PC-3 (cell line): ENCODE results near the gene SEPTIN5. TPM values are rescaled to one million over a fixed set of nuclear protein-coding genes. Genes with fewer than 3 reads are reported as not detected.
A peak's percentile ranks its signal among the peaks of the same experiment; 100 is the strongest.
"Not testable (repeated sequence)": the region's sequence is repeated elsewhere in the genome, so short reads cannot be mapped to it uniquely, and the experiment has no call there.

Experiments
- ATAC-seq: fragments of 200-7000 bp; cut with Tn5 transposase; 2 replicates; pipeline ENCODE4 v1.9.1; 2020; ENCODE audit warnings: mild to moderate bottlenecking, moderate library complexity
- BruUV-seq: library from RNA; stranded (reverse); fragments of 400-500 nt; replicated peaks from 2 replicates; lab custom pipeline; 2021; lab: Mats Ljungman, UMichigan
- CTCF ChIA-PET: fragments of 300-600 bp; sonication (Branson Sonifier 250); formaldehyde crosslinking; loops from one replicate; lab custom pipeline; 2022; ENCODE audit warnings: antibody characterized with exemption; lab: Charles Lee
- POLR2A ChIA-PET: fragments of 300-600 bp; sonication (Branson Sonifier 250); formaldehyde crosslinking; loops from one replicate; lab custom pipeline; 2022; ENCODE audit warnings: antibody characterized with exemption; ENCODE audit not compliant: unreplicated experiment; lab: Charles Lee
- DNase-seq: peaks from one replicate; pipeline ENCODE4 v3.0.0-alpha.2; 2015
- H2AFZ ChIP-seq: fragments of 300-600 bp; sonication (generic); 2 replicates; pipeline ENCODE4 v1.6.0; 2016; ENCODE audit warnings: antibody characterized with exemption, low read length
- H3F3A ChIP-seq: fragments of 300-600 bp; sonication (generic); one replicate; pipeline ENCODE4 v1.6.0; 2017; ENCODE audit warnings: antibody characterized with exemption, low read length, control low read depth, mild to moderate bottlenecking; ENCODE audit not compliant: unreplicated experiment
- H3K27ac ChIP-seq: fragments of 300-600 bp; sonication (generic); 2 replicates; pipeline ENCODE4 v1.5.1; 2016; ENCODE audit warnings: mild to moderate bottlenecking, low read length
- H3K27me3 ChIP-seq: fragments of 300-600 bp; sonication (generic); 2 replicates; pipeline ENCODE4 v1.6.1; 2016; ENCODE audit warnings: low read length, mixed read lengths
- H3K36me3 ChIP-seq: fragments of 300-600 bp; sonication (generic); 2 replicates; pipeline ENCODE4 v1.6.1; 2016; ENCODE audit warnings: low read depth, mixed run types, low read length, mixed read lengths
- H3K4me1 ChIP-seq: fragments of 300-600 bp; sonication (generic); 2 replicates; pipeline ENCODE4 v1.5.1; 2016; ENCODE audit warnings: low read length; ENCODE audit not compliant: insufficient read depth
- H3K4me2 ChIP-seq: fragments of 300-600 bp; sonication (generic); 2 replicates; pipeline ENCODE4 v1.6.0; 2016; ENCODE audit warnings: low read length
- H3K4me3 ChIP-seq: fragments of 300-600 bp; sonication (generic); 2 replicates; pipeline ENCODE4 v1.5.1; 2016; ENCODE audit warnings: mild to moderate bottlenecking, low read length, mixed read lengths
- H3K79me2 ChIP-seq: fragments of 300-600 bp; sonication (generic); 2 replicates; pipeline ENCODE4 v1.6.1; 2017; ENCODE audit warnings: low read length, mixed read lengths
- H3K9ac ChIP-seq: fragments of 300-600 bp; sonication (generic); 2 replicates; pipeline ENCODE4 v1.6.0; 2016; ENCODE audit warnings: mild to moderate bottlenecking, low read length
- H3K9me2 ChIP-seq: fragments of 300-600 bp; sonication (generic); replicated peaks from 2 replicates; pipeline ENCODE4 v1.6.1; 2016; ENCODE audit warnings: mixed run types, low read length, mixed read lengths
- H3K9me3 ChIP-seq: fragments of 300-600 bp; sonication (generic); 2 replicates; pipeline ENCODE4 v1.6.1; 2016; ENCODE audit warnings: low read length, mixed read lengths
- H4K20me1 ChIP-seq: fragments of 300-600 bp; sonication (generic); 2 replicates; pipeline ENCODE4 v1.6.1; 2016; ENCODE audit warnings: low read length, mixed read lengths
- EZH2 ChIP-seq: fragments of 300-600 bp; sonication (generic); IDR thresholded peaks from one replicate; pipeline ENCODE4 v1.6.1; 2017; ENCODE audit warnings: antibody characterized with exemption, mild to moderate bottlenecking, low read length; ENCODE audit not compliant: unreplicated experiment
- EZH2phosphoT487 ChIP-seq: fragments of 300-600 bp; sonication (generic); IDR thresholded peaks from 2 replicates; pipeline ENCODE4 v1.6.1; 2018; ENCODE audit warnings: mild to moderate bottlenecking, antibody characterized with exemption, low read length, borderline replicate concordance
- intact Hi-C: fragments of 100-400 bp; cut with micrococcal nuclease; formaldehyde crosslinking; loops from 2 replicates; pipeline ENCODE4 v1.9.0; 2023
- total RNA-seq: library from RNA; depleted of rRNA; stranded (reverse); fragments of >200 nt; gene quantifications from 2 replicates; pipeline ENCODE4 v1.2.3, GENCODE V29; 2014
- TF ChIP-seq, protein P1 (sequence below): fragments of 300-600 bp; sonication (generic); conservative IDR thresholded peaks from 2 replicates; pipeline ENCODE4 v1.5.1; 2017; ENCODE audit warnings: antibody characterized with exemption, low read depth, mild to moderate bottlenecking, low read length

The SEPTIN5 gene
- total RNA-seq, 1 experiment from 2014 or later = 27.5 TPM

DNA sequence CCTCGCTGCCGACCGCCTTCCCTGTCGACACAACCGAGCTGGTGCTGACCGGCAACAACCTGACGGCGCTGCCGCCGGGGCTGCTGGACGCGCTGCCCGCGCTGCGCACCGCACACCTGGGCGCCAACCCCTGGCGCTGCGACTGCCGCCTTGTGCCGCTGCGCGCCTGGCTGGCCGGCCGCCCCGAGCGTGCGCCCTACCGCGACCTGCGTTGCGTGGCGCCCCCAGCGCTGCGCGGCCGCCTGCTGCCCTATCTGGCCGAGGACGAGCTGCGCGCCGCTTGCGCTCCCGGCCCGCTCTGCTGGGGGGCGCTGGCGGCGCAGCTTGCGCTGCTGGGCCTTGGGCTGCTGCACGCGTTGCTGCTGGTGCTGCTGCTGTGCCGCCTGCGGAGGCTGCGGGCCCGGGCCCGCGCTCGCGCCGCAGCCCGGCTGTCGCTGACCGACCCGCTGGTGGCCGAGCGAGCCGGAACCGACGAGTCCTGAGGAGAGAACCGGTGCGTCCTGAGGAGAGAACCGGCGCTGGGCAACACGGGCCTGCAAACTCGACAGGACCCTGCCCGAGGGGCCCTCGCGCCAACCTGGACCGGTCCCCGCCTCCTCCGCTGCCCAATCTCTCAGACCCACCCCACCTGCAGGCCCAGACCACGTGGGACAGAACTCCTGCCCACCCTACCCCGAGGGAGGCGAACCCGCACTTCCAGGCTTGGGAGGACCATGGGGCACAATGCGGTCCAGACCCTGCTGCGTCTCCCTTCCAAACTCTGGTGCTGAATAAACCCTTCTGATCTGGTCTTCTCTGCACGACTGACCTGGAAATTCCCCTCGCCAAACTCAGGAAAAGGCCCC is 9.9 kb downstream of the SEPTIN5 start:
- no TSS peak for BruUV-seq
- Histone ChIP-seq H3K27ac (no peak overlapping the region), H2AFZ (no peak overlapping the region)

DNA sequence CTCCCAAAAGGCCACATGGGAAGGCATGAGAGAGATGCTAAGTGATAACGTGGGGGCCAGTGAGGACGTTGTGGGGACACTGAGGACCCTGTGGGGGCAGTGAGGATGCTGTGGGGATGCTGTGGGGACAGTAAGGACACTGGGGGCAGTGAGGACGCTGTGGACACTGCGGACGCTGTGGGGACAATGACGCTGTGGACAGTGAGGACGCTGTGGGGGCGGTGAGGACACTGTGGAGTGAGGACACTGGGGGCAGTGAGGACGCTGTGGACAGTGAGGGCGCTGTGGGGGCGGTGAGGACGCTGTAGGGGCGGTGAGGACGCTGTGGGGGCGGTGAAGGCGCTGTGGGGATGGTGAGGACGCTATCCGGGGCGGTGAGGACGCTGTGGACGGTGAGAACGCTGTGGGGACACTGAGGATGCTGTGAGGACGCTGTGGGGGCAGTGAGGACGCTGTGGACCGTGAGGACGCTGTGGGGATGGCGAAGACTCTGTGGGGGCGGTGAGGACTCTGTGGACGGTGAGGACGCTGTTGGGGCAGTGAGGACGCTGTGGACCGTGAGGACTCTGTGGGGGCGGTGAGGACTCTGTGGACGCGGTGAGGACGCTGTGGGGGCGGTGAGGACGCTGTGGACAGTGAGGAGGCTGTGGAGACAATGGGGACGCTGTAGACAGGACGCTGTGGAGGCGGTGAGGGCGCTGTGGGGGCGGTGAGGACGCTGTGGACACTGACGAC is 10.8 kb downstream of the SEPTIN5 start:
- no peak overlapping the region for H2AFZ ChIP-seq

More for the DNA sequence above, 9.9 kb downstream of the SEPTIN5 start:
- TF ChIP-seq, protein P1, sequence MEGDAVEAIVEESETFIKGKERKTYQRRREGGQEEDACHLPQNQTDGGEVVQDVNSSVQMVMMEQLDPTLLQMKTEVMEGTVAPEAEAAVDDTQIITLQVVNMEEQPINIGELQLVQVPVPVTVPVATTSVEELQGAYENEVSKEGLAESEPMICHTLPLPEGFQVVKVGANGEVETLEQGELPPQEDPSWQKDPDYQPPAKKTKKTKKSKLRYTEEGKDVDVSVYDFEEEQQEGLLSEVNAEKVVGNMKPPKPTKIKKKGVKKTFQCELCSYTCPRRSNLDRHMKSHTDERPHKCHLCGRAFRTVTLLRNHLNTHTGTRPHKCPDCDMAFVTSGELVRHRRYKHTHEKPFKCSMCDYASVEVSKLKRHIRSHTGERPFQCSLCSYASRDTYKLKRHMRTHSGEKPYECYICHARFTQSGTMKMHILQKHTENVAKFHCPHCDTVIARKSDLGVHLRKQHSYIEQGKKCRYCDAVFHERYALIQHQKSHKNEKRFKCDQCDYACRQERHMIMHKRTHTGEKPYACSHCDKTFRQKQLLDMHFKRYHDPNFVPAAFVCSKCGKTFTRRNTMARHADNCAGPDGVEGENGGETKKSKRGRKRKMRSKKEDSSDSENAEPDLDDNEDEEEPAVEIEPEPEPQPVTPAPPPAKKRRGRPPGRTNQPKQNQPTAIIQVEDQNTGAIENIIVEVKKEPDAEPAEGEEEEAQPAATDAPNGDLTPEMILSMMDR = no peak; the same call in 1 of the 2 replicates
- TF ChIP-seq EZH2 (no peak), EZH2phosphoT487 (no peak)
- Histone ChIP-seq H3K4me2 (peak overlapping the region; percentile 78), H4K20me1 (no peaks in the 10 kb centered on the region), H3K4me1 (no peaks in the 10 kb centered on the region), H3K36me3 (no peaks in the 10 kb centered on the region), H3K9ac (no peak overlapping the region), H3K9me3 (no peaks in the 10 kb centered on the region), H3K9me2 (no peaks in the 10 kb centered on the region), H3K79me2 (no peaks in the 10 kb centered on the region), H3K4me3 (peak overlapping the region; percentile 52; the same call in 1 of the 2 replicates), H3K27me3 (no peaks in the 10 kb centered on the region), H3F3A (no peaks in the 10 kb centered on the region)
- ChIA-PET POLR2A (no interaction called here), CTCF (no interaction called here)
- intact Hi-C loops = no loop called here
- DNase-seq (peak; percentile 61), ATAC-seq (peak; percentile 74)

GRCh38 chr22:19726064-19726788 is 11.9 kb downstream of the SEPTIN5 start:
- H3K36me3 ChIP-seq, H3K79me2 ChIP-seq, POLR2A ChIA-PET, H3K27ac ChIP-seq, H3K4me2 ChIP-seq, intact Hi-C loops, H3K4me1 ChIP-seq, H3K27me3 ChIP-seq, H3K9me3 ChIP-seq, BruUV-seq, DNase-seq, H3K9me2 ChIP-seq, ATAC-seq, H3K4me3 ChIP-seq, H4K20me1 ChIP-seq, H3F3A ChIP-seq, CTCF ChIA-PET, H2AFZ ChIP-seq, H3K9ac ChIP-seq: not testable (repeated sequence)

More for the DNA sequence above, 10.8 kb downstream of the SEPTIN5 start:
- Histone ChIP-seq H3K4me3 (no peak overlapping the region), H3K36me3 (no peaks in the 10 kb centered on the region), H3K4me1 (no peaks in the 10 kb centered on the region), H3K79me2 (no peaks in the 10 kb centered on the region), H3K9ac (no peak overlapping the region), H3K9me2 (no peaks in the 10 kb centered on the region), H3K27me3 (no peaks in the 10 kb centered on the region), H3K27ac (no peak overlapping the region), H3K4me2 (no peak overlapping the region), H3F3A (no peaks in the 10 kb centered on the region), H3K9me3 (no peaks in the 10 kb centered on the region), H4K20me1 (no peaks in the 10 kb centered on the region)
- POLR2A ChIA-PET = no interaction called here
- intact Hi-C loops = no loop called here
- CTCF ChIA-PET = no interaction called here
- no peak for TF ChIP-seq EZH2
- TF ChIP-seq EZH2phosphoT487 = no peak
- no TSS peak for BruUV-seq
- no peak for DNase-seq
- ATAC-seq = no peak
